NCI-H2227 treated with DMSO at 0.1 percent for 48 hours (cell line): ENCODE results near the gene HSPBAP1.
"Not testable (repeated sequence)": the region's sequence is repeated elsewhere in the genome, so short reads cannot be mapped to it uniquely, and the experiment has no call there.

Experiments used
- DNase-seq: peaks from one replicate; lab custom pipeline; 2025; lab: John Stamatoyannopoulos, UW

The HSPBAP1 gene

GRCh38 chr3:122739172-122739571 lies 54.5 kb downstream of the HSPBAP1 start:
- DNase-seq, result no peak

- not testable (repeated sequence) for DNase-seq
These were observed 60.7 kb downstream of the HSPBAP1 start for GRCh38 chr3:122732682-122733525.

- no peak for DNase-seq
These were observed 63.4 kb downstream of the HSPBAP1 start for GRCh38 chr3:122730240-122730639.

- DNase-seq, result no peak
These were observed 64.7 kb downstream of the HSPBAP1 start for GRCh38 chr3:122728756-122729514.

DNA sequence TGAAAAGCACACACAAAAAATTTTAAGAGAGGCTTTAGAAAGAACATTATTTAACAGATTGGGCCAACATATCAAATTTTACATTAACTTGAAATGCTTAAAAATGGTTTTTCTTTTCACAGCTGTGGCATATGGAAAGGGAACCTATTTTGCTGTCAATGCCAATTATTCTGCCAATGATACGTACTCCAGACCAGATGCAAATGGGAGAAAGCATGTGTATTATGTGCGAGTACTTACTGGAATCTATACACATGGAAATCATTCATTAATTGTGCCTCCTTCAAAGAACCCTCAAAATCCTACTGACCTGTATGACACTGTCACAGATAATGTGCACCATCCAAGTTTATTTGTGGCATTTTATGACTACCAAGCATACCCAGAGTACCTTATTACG lies 65.4 kb downstream of the HSPBAP1 start:
- DNase-seq, result no peak

- no peak for DNase-seq
These were observed 65.9 kb downstream of the HSPBAP1 start for GRCh38 chr3:122727766-122728165.

GRCh38 chr3:122727294-122727693 lies 66.3 kb downstream of the HSPBAP1 start:
- DNase-seq, result no peak

DNA sequence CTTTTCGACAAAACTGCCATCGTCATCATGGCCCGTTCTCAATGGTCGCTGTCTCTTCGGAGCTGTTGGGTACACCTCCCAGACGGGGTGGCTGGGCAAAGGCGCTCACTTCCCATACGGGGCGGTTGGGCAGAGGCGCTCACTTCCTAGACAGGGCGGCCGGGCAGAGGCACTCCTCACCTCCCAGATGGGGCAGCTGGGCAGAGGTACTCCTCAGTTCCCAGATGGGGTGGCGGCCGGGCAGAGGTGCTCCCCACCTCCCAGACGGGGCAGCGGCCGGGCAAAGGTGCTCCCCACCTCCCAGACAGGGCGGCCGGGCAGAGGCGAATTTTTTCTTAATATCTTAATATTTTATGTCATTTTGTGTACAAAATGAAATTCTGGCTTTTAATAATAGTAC lies 68.5 kb downstream of the HSPBAP1 start:
- no peak for DNase-seq

- DNase-seq, result no peak
These were observed 74.2 kb downstream of the HSPBAP1 start for GRCh38 chr3:122719273-122719921.

- no peak for DNase-seq
These were observed 77.0 kb downstream of the HSPBAP1 start for GRCh38 chr3:122716667-122717066.

- no peak for DNase-seq
These were observed 79.4 kb downstream of the HSPBAP1 start for GRCh38 chr3:122714273-122714672.

GRCh38 chr3:122710616-122711251 lies 82.9 kb downstream of the HSPBAP1 start:
- not testable (repeated sequence) for DNase-seq

DNA sequence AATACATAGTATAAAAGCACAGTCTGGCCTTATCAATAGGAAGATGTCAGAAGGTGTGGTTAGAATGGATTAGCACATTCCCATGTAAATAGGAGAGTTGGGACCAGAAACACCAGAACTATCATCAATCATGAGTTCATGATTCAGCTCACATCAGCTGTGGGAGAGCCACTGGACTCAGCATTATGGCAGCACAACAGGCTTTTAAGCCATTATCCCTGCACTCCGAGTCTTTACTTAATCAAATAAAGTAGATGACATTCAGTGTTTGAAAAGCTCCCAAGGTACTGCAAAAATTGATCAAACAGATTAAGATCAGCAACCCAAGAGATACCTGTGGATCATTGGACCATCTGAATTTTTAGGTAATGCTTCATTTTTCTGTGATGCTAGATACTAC lies 88.3 kb downstream of the HSPBAP1 start:
- no peak for DNase-seq

GRCh38 chr3:122700193-122700592 lies 93.4 kb downstream of the HSPBAP1 start:
- no peak for DNase-seq

GRCh38 chr3:122697952-122698620 lies 95.5 kb downstream of the HSPBAP1 start:
- DNase-seq, result no peak

- no peak for DNase-seq
These were observed 97.6 kb downstream of the HSPBAP1 start for GRCh38 chr3:122695927-122696561.

DNA sequence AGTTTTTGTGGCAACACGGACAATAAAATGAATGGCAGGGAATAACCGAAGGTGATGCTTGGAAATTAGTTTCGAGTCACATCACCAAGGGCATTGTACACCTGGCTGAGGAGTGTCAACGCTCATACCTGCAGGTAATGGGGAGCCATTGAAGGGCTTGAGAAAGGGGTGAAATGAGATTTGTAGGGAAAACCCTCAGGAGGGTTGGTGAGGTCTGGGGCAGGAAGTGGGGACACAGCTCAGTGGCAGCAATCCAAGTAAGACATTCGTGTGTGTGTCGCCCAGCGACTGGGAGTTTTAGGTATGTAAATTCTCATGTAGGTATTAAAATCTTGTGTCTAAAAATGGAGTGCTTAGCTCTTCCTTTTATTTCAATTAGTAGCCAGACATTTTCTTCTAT lies 98.7 kb downstream of the HSPBAP1 start:
- no peak for DNase-seq

DNA sequence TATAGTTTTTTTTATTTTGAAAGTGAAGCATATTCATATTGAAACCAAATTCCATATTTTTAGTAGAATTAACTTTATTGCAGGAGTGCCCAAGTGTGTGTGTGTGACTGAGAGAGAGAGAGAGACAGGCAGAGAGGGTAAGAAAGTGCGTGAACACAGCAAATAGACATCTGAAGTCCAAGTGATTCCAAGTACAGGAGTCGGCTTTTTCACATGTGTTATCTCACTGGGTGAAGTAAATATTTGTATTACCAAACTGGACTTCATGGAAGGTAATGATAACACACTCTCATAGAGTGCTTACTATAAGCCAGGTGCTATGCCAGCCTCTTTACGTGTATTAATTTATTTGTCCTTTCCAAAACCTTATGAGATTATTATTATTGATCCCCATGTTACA lies 101.0 kb downstream of the HSPBAP1 start:
- no peak for DNase-seq

DNA sequence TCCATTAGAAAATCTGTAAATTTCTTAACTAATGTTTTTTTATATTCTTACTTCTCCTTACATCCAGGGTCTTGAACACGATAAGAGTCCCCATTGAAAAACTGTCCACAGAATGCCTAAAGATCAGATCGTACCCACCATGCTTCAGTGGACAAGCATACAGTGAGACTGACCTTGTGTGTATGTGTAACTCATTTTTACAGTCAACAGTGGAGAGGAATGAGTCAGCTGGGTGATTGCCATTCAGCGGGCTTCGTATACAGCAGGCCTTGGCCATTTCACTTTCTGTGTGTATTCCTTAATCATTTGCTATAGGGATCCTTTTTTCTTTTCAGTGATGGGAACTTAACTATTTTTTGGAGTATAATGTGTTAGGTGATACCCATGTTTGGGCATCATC lies 102.4 kb downstream of the HSPBAP1 start:
- DNase-seq, result no peak

- no peak for DNase-seq
These were observed 103.5 kb downstream of the HSPBAP1 start for GRCh38 chr3:122690096-122690495.
